H1 (cell line): ENCODE measurements around the gene PHLPP2. TPM values are rescaled to one million over a fixed set of nuclear protein-coding genes. Genes with fewer than 3 reads are reported as not detected.

Experiments used
- CTCF ChIA-PET: fragments of 300-600 bp; sonication (Branson Sonifier 250); formaldehyde crosslinking; loops from one replicate; lab custom pipeline; 2021; ENCODE audit not compliant: partially characterized antibody; lab: Charles Lee
- POLR2A ChIA-PET: fragments of 300-600 bp; sonication (Branson Sonifier 250); formaldehyde crosslinking; loops from one replicate; lab custom pipeline; 2021; ENCODE audit warnings: inconsistent platforms; ENCODE audit not compliant: partially characterized antibody; lab: Charles Lee
- DNase-seq, 2 experiments: peaks; one replicate each; pipeline versions ENCODE4 v3.0.0 to v3.0.0-alpha.2; 2010 to 2022; ENCODE audit warnings: low spot score in 2 of 2, low read depth in 1 of 2, mixed read lengths in 1 of 2
- FAIRE-seq: peaks from 2 replicates; lab custom pipeline; 2011; peaks lifted over from hg19 to GRCh38; lab: Jason Lieb, UNC
- H2AFZ ChIP-seq: 2 replicates; pipeline ENCODE4 v1.8.1; 2012; ENCODE audit warnings: low read length, inconsistent platforms
- H2AK5ac ChIP-seq: 2 replicates; pipeline ENCODE4 v1.6.1; 2013; ENCODE audit warnings: low read depth, low read length
- H2BK120ac ChIP-seq: replicated peaks from 2 replicates; pipeline ENCODE3; 2013; ENCODE audit warnings: low read depth, low read length, inconsistent platforms
- H2BK12ac ChIP-seq: 2 replicates; pipeline ENCODE4 v1.6.1; 2013; ENCODE audit warnings: low read depth, low read length
- H2BK15ac ChIP-seq: 2 replicates; pipeline ENCODE4 v1.6.1; 2013; ENCODE audit warnings: low read length
- H2BK20ac ChIP-seq: 2 replicates; pipeline ENCODE4 v1.6.1; 2013; ENCODE audit warnings: low read length
- H2BK5ac ChIP-seq: 2 replicates; pipeline ENCODE4 v1.6.1; 2013; ENCODE audit warnings: low read depth, low read length
- H3K14ac ChIP-seq: 2 replicates; pipeline ENCODE4 v1.6.1; 2013; ENCODE audit warnings: inconsistent platforms; ENCODE audit not compliant: insufficient read length
- H3K18ac ChIP-seq: 2 replicates; pipeline ENCODE4 v1.6.1; 2013; ENCODE audit warnings: low read length; ENCODE audit errors: extremely low read depth
- H3K23ac ChIP-seq: 2 replicates; pipeline ENCODE4 v1.6.1; 2013; ENCODE audit warnings: inconsistent platforms; ENCODE audit not compliant: insufficient read length
- H3K23me2 ChIP-seq: 2 replicates; pipeline ENCODE4 v1.6.1; 2013; ENCODE audit warnings: low read depth, low read length
- H3K27ac ChIP-seq: 2 replicates; pipeline ENCODE4 v1.6.1; 2011; ENCODE audit warnings: low read depth, low read length, inconsistent platforms
- H3K27me3 ChIP-seq, 4 experiments: replicated peaks in 1 of 4; 1 replicate in 1 of 4; 2 replicates in 3 of 4; pipeline versions ENCODE4 v1.6.1 to v1.8.1; 2011 to 2013; ENCODE audit warnings: low read length in 3 of 4, mild to moderate bottlenecking in 3 of 4, inconsistent platforms in 2 of 4, mixed read lengths in 2 of 4, moderate library complexity in 1 of 4; ENCODE audit not compliant: control insufficient read depth in 3 of 4, insufficient read depth in 3 of 4; ENCODE audit errors: extremely low read depth in 1 of 4
- H3K36me3 ChIP-seq, 4 experiments: 2 replicates each; pipeline versions ENCODE4 v1.6.1 to v1.8.1; 2011 to 2013; ENCODE audit warnings: mild to moderate bottlenecking in 4 of 4, low read length in 3 of 4, moderate library complexity in 2 of 4, control low read depth in 1 of 4, inconsistent platforms in 1 of 4; ENCODE audit not compliant: insufficient read depth in 4 of 4, control insufficient read depth in 2 of 4
- H3K4ac ChIP-seq: replicated peaks from 2 replicates; pipeline ENCODE3; 2013; ENCODE audit warnings: low read length, low read depth, mixed read lengths, inconsistent platforms; ENCODE audit not compliant: insufficient read length
- H3K4me1 ChIP-seq, 4 experiments: replicated peaks in 1 of 4; 1 replicate in 1 of 4; 2 replicates in 3 of 4; pipeline versions ENCODE4 v1.6.1 to v1.8.1; 2011 to 2013; ENCODE audit warnings: low read length in 3 of 4, inconsistent platforms in 2 of 4, mixed read lengths in 1 of 4; ENCODE audit not compliant: insufficient read depth in 4 of 4, control insufficient read depth in 3 of 4
- H3K4me2 ChIP-seq, 2 experiments: 2 replicates each; pipeline versions ENCODE4 v1.6.1 to v1.8.1; 2011 to 2013; ENCODE audit warnings: low read depth in 2 of 2, low read length in 2 of 2, control low read depth in 1 of 2, inconsistent platforms in 1 of 2, mild to moderate bottlenecking in 1 of 2; ENCODE audit not compliant: insufficient read depth in 1 of 2
- H3K4me3 ChIP-seq, 4 experiments: fragments of 200-600, 300-600 bp in 1 of 4; sonication (generic), shearing (Covaris generic), sonication (Bioruptor Twin) in 1 of 4; 2 replicates each; pipeline versions ENCODE4 v1.5.1 to v1.8.1; 2011 to 2016; ENCODE audit warnings: low read length in 4 of 4, low read depth in 3 of 4, control low read depth in 2 of 4, inconsistent platforms in 2 of 4, mild to moderate bottlenecking in 2 of 4, mixed read lengths in 1 of 4, moderate library complexity in 1 of 4; ENCODE audit not compliant: insufficient read depth in 2 of 4; ENCODE audit errors: extremely low read depth in 1 of 4
- H3K56ac ChIP-seq: replicated peaks from 2 replicates; pipeline ENCODE3; 2013; ENCODE audit warnings: low read depth, mild to moderate bottlenecking, mixed read lengths, low read length, inconsistent platforms; ENCODE audit not compliant: insufficient read length
- H3K79me1 ChIP-seq: 2 replicates; pipeline ENCODE4 v1.6.1; 2013; ENCODE audit warnings: low read depth, low read length, control low read depth
- H3K79me2 ChIP-seq, 2 experiments: 2 replicates each; pipeline versions ENCODE4 v1.6.1 to v1.8.1; 2012 to 2013; ENCODE audit warnings: low read length in 2 of 2, mild to moderate bottlenecking in 2 of 2, inconsistent platforms in 1 of 2; ENCODE audit not compliant: insufficient read depth in 2 of 2, control insufficient read depth in 1 of 2
- H3K9ac ChIP-seq, 4 experiments: replicated peaks in 1 of 4; 1 replicate in 1 of 4; 2 replicates in 3 of 4; pipeline versions ENCODE4 v1.6.1 to v1.8.1; 2011 to 2013; ENCODE audit warnings: low read depth in 3 of 4, low read length in 3 of 4, control low read depth in 2 of 4, mild to moderate bottlenecking in 2 of 4, moderate library complexity in 2 of 4, inconsistent platforms in 1 of 4; ENCODE audit errors: extremely low read depth in 1 of 4
- H3K9me3 ChIP-seq, 2 experiments: 2 replicates each; pipeline versions ENCODE4 v1.6.1 to v1.8.1; 2012 to 2013; ENCODE audit warnings: mild to moderate bottlenecking in 2 of 2, moderate library complexity in 2 of 2, control low read depth in 1 of 2, inconsistent platforms in 1 of 2, low read depth in 1 of 2, low read length in 1 of 2, mixed read lengths in 1 of 2; ENCODE audit not compliant: insufficient read depth in 2 of 2
- H4K20me1 ChIP-seq, 2 experiments: replicated peaks in 1 of 2; 2 replicates each; pipeline versions ENCODE3 to v1.8.1; 2011 to 2013; ENCODE audit warnings: inconsistent platforms in 2 of 2, low read length in 2 of 2, mild to moderate bottlenecking in 1 of 2; ENCODE audit not compliant: insufficient read depth in 2 of 2, control insufficient read depth in 1 of 2
- H4K5ac ChIP-seq: 2 replicates; pipeline ENCODE4 v1.6.1; 2013; ENCODE audit warnings: low read length, low read depth, mixed read lengths, inconsistent platforms; ENCODE audit not compliant: insufficient read length
- H4K8ac ChIP-seq: 2 replicates; pipeline ENCODE4 v1.8.0; 2013; ENCODE audit warnings: mild to moderate bottlenecking, moderate library complexity, low read length, inconsistent platforms; ENCODE audit not compliant: insufficient read depth; ENCODE audit errors: extremely low read depth
- H4K91ac ChIP-seq: replicated peaks from 2 replicates; pipeline ENCODE3; 2013; ENCODE audit warnings: low read length, mixed read lengths, inconsistent platforms; ENCODE audit not compliant: insufficient read length
- CBX8 ChIP-seq: fragments of 300-800, 300-1000 bp; sonication (generic); IDR thresholded peaks from 2 replicates; pipeline ENCODE4 v1.7.1; 2016; ENCODE audit warnings: low read depth, low read length, borderline replicate concordance
- CHD2 ChIP-seq: IDR thresholded peaks from 2 replicates; pipeline ENCODE4 v1.6.1; 2012; ENCODE audit warnings: low read length, improper control_type of control experiment
- CTCF ChIP-seq, 3 experiments: IDR thresholded peaks; 1 replicate in 2 of 3; 2 replicates in 1 of 3; pipeline versions ENCODE4 v1.5.1 to v1.6.1; 2011; ENCODE audit warnings: low read length in 3 of 3, mild to moderate bottlenecking in 3 of 3, inconsistent platforms in 2 of 3, low read depth in 1 of 3, moderate library complexity in 1 of 3; ENCODE audit not compliant: insufficient read depth in 1 of 3; ENCODE audit errors: control extremely low read depth in 1 of 3
- EZH2 ChIP-seq: fragments of 200-600 bp; sonication (generic); IDR thresholded peaks from 2 replicates; pipeline ENCODE4 v1.7.1; 2012; ENCODE audit warnings: low read depth, mild to moderate bottlenecking, moderate library complexity, low read length, inconsistent platforms; ENCODE audit not compliant: severe bottlenecking
- FOSL1 ChIP-seq: IDR thresholded peaks from 2 replicates; pipeline ENCODE4 v1.6.1; 2011; ENCODE audit warnings: mild to moderate bottlenecking, low read depth, low read length, moderate library complexity; ENCODE audit not compliant: insufficient read depth
- HDAC2 ChIP-seq, 2 experiments: fragments of 300-600 bp in 1 of 2; sonication (generic) in 1 of 2; IDR thresholded peaks; 2 replicates each; pipeline ENCODE4 v1.6.1; 2011 to 2012; ENCODE audit warnings: low read depth in 2 of 2, low read length in 2 of 2, mild to moderate bottlenecking in 2 of 2, moderate library complexity in 2 of 2, borderline replicate concordance in 1 of 2, inconsistent platforms in 1 of 2
- PHF8 ChIP-seq: fragments of 200-600 bp; sonication (generic); conservative IDR thresholded peaks from 2 replicates; pipeline ENCODE4 v1.7.1; 2012; ENCODE audit warnings: low read depth, mild to moderate bottlenecking, inconsistent platforms, low read length, moderate library complexity
- SAP30 ChIP-seq: fragments of 300-600 bp; sonication (generic); IDR thresholded peaks from 2 replicates; pipeline ENCODE4 v1.7.1; 2012; ENCODE audit warnings: low read length, moderate library complexity, mild to moderate bottlenecking, inconsistent platforms; ENCODE audit not compliant: insufficient read depth, insufficient replicate concordance
- SIRT6 ChIP-seq: IDR thresholded peaks from one replicate; pipeline ENCODE4 v1.7.1; 2012; ENCODE audit warnings: low read length, inconsistent platforms
- SP2 ChIP-seq: IDR thresholded peaks from 2 replicates; pipeline ENCODE4 v1.6.1; 2012; ENCODE audit warnings: mild to moderate bottlenecking, low read length, inconsistent platforms
- TAF1 ChIP-seq: IDR thresholded peaks from 2 replicates; pipeline ENCODE4 v1.6.1; 2011; ENCODE audit warnings: mild to moderate bottlenecking, low read depth, low read length
- WGBS, 2 experiments: shearing (Covaris generic) in 1 of 2; methylation state at CpG; one replicate each; pipeline versions ENCODE4 v1.1.6 to v1.1.7; 2013 to 2015; ENCODE audit warnings: low lambda C conversion rate in 2 of 2, mixed read lengths in 2 of 2, inconsistent platforms in 1 of 2, low coverage in 1 of 2, missing lambda C conversion rate in 1 of 2; ENCODE audit not compliant: insufficient replicate concordance in 2 of 2, insufficient coverage in 1 of 2, insufficient read length in 1 of 2; ENCODE audit errors: extremely low coverage in 1 of 2, missing lambda C conversion rate in 1 of 2; 5-methylcytosine and 5-hydroxymethylcytosine counted together
- polyA plus RNA-seq, 7 experiments: library from polyadenylated mRNA; depleted of rRNA in 3 of 7; stranded (reverse) in 5 of 7; unstranded in 2 of 7; fragments of >200 nt in 5 of 7; fragments of 200-250 nt in 2 of 7; gene quantifications; 1 replicate in 5 of 7; 2 replicates in 1 of 7; 4 replicates in 1 of 7; pipeline versions ENCODE4 v1.2.1 to v1.2.3, GENCODE V29; 2011 to 2013; ENCODE audit warnings: missing spikeins in 2 of 7, mixed read lengths in 2 of 7
- total RNA-seq: library from RNA; stranded (reverse); fragmentation: NEBNext Ultra II Directional; extraction: Animal tissue kit (Norgen Biotek cat#: 25700); gene quantifications from 2 replicates; pipeline ENCODE4 v1.2.1, GENCODE V29; 2021

PHLPP2 gene
- total and polyA plus RNA-seq, 2 of the 8 experiments (the other 6 are each of a cell fraction or from before 2014, with no cell fraction given): 7.3 to 12.9 TPM

- Histone ChIP-seq H3K18ac (no peak overlapping the region), H2BK5ac (no peak overlapping the region), H4K91ac (no peak overlapping the region), H3K23me2 (no peaks in the 10 kb centered on the region; the same call in 1 of the 2 replicates), H2BK20ac (no peak overlapping the region), H4K5ac (no peak overlapping the region), H3K23ac (no peak overlapping the region), H2BK12ac (no peak overlapping the region), H3K56ac (no peak overlapping the region), H2BK15ac (no peak overlapping the region), H3K4ac (no peak overlapping the region), H4K20me1 (no peaks in the 10 kb centered on the region), H3K36me3 (peaks cover 4 to 60% (median 44%) of the 10 kb centered on the region in 4 experiments; a peak in 7 of 8 replicates), H3K14ac (no peak overlapping the region), H2AFZ (no peak overlapping the region), H3K27me3 (no peaks in the 10 kb centered on the region), H3K79me1 (no peaks in the 10 kb centered on the region), H3K9ac (no peak overlapping the region; a peak in 1 of 7 replicates), H4K8ac (no peak overlapping the region), H3K79me2 (no peaks in the 10 kb centered on the region), H3K27ac (no peak overlapping the region), H3K4me1 (no peaks in the 10 kb centered on the region), H2AK5ac (no peak overlapping the region), H2BK120ac (no peak overlapping the region), H3K4me3 (no peak overlapping the region), H3K9me3 (no peaks in the 10 kb centered on the region), H3K4me2 (no peak overlapping the region)
- CTCF ChIA-PET: interaction anchor here (0.5 to 1.6 kb wide), 8 partner anchors 9 to 87 kb away, joined by 3 to 4 read pairs (median 4); no protein-coding TSS in a partner anchor
- DNase-seq: no peak
- POLR2A ChIA-PET: interaction anchor here (1.0 to 1.3 kb wide), 2 partner anchors 12 to 15 kb away, joined by 3 to 5 read pairs; no protein-coding TSS in a partner anchor
- FAIRE-seq: no peak
- 97% methylated on average over 4 of the region's 4 CpGs; no CpG with 5 or more reads in 1 of the 2 experiments for WGBS, 2 experiments
- TF ChIP-seq PHF8 (no peak), SAP30 (no peak), FOSL1 (no peak), SP2 (no peak), HDAC2 (IDR thresholded peaks at IDR 0.05; ENCODE audit: borderline replicate concordance in 1 of 2, low read depth in 2 of 2, low read length in 2 of 2) (no peak), EZH2 (no peak), SIRT6 (no peak), CHD2 (no peak), CTCF (IDR thresholded peaks at IDR 0.05; ENCODE audit: control extremely low read depth in 1 of 3, insufficient read depth in 1 of 3, low read depth in 1 of 3, low read length in 3 of 3) (no peak), TAF1 (no peak), CBX8 (no peak)
These were observed 54.0 kb downstream of the PHLPP2 start for GRCh38 chr16:71670537-71670936.
